OCI-LY3 (cell line): ENCODE data around the gene ADGRB3.

Source experiments
- EZH2phosphoT487 ChIP-seq: fragments of 200-600 bp; shearing (Covaris generic); IDR thresholded peaks from 2 replicates; pipeline ENCODE4 v1.6.1; 2018; ENCODE audit warnings: antibody characterized with exemption, mixed run types, low read depth
- TF ChIP-seq, protein P1 (sequence below): fragments of 200-600, 300-600 bp; sonication (generic); IDR thresholded peaks from 2 replicates; pipeline ENCODE4 v1.5.1; 2014; ENCODE audit warnings: antibody characterized with exemption, low read length, low read depth

DNA sequence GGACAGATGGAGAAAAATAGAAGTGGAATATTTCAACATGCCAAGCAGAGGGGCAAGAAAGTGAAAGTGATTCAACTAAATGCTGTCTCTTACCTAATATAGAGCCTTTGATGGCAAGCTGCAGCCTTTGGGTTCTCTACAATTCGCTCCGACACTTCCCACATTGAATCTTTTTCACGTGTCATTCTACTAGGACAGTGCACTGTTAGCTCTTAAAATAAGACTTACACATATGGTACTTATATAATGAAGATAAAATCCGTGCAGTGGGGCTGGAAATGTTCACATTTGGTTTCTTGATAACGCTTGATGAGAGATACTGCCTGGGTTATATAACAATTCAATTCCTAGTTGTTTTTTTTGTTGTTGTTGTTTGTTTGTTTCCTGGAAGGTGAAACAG lies 659.3 kb downstream of the ADGRB3 start:
- TF ChIP-seq, protein P1, sequence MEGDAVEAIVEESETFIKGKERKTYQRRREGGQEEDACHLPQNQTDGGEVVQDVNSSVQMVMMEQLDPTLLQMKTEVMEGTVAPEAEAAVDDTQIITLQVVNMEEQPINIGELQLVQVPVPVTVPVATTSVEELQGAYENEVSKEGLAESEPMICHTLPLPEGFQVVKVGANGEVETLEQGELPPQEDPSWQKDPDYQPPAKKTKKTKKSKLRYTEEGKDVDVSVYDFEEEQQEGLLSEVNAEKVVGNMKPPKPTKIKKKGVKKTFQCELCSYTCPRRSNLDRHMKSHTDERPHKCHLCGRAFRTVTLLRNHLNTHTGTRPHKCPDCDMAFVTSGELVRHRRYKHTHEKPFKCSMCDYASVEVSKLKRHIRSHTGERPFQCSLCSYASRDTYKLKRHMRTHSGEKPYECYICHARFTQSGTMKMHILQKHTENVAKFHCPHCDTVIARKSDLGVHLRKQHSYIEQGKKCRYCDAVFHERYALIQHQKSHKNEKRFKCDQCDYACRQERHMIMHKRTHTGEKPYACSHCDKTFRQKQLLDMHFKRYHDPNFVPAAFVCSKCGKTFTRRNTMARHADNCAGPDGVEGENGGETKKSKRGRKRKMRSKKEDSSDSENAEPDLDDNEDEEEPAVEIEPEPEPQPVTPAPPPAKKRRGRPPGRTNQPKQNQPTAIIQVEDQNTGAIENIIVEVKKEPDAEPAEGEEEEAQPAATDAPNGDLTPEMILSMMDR: no peak
- TF ChIP-seq EZH2phosphoT487: no peak
